ENCODE results near the gene PAX5.

DNA sequence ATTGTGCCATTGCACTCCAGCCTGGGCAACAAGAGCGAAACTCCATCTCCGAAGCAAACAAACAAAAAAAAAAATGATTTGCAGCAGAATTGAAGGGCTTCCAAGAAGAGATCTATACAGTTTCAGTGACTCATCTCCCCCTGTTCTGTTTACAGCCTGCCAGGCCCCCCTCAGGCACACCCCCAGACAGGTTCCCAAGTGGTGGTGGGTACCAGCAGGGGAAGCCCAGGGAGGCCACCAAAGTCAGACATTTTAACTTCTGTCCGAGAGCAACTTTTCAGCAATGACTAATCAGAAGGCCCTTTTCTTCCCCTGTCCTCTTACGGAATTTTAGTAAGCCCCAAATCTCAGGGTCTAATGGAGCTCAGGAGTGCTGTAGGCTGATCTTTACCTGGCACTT is 98.7 kb downstream of the PAX5 start:
- TF ChIP-seq, protein P1, sequence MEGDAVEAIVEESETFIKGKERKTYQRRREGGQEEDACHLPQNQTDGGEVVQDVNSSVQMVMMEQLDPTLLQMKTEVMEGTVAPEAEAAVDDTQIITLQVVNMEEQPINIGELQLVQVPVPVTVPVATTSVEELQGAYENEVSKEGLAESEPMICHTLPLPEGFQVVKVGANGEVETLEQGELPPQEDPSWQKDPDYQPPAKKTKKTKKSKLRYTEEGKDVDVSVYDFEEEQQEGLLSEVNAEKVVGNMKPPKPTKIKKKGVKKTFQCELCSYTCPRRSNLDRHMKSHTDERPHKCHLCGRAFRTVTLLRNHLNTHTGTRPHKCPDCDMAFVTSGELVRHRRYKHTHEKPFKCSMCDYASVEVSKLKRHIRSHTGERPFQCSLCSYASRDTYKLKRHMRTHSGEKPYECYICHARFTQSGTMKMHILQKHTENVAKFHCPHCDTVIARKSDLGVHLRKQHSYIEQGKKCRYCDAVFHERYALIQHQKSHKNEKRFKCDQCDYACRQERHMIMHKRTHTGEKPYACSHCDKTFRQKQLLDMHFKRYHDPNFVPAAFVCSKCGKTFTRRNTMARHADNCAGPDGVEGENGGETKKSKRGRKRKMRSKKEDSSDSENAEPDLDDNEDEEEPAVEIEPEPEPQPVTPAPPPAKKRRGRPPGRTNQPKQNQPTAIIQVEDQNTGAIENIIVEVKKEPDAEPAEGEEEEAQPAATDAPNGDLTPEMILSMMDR (IDR thresholded peaks at IDR 0.05), result no peak
- no peak for TF ChIP-seq POLR2A (IDR thresholded peaks at IDR 0.05)
